ENCODE measurements around the gene ANGPTL7.

ANGPTL7 gene

DNA sequence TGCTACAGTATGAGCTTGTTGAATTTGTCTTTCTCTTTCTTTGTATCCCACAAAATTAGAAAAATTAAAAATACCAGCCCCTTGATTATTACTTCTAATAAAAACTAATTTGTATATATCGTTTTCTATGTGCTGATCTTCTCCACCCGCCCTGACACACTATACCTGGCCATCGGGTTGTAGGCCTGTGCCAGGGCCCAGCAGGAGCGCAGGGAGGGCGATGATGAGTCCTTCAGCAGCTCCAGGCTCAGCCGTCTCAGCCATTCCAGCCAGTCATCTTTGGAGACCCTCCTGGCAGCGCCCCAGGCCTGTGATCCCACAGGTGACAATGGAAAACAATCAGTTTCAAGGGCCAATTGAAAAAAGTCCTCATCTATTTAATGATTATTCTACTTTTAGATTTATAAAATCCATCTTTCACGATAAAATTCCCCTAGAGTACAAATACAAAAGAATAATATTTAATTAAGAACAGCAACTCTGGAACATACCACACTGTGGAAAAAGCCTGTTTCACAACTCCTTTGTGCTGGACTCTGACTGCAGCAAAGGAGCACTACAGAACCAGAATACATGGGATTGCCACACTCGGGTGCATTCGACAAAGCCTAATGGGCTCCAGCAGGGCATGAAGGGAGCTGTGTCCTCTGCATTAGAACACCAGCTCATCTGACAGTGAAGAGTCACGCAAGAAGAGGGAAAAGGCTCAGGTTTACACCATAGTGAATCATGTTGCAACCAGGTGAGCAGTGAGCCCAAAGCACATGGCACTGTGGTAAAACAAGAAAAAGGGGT is 15.4 kb downstream of the ANGPTL7 start:
- no peak for DNase-seq (ENCODE audit: low read depth in 2 of 2)

DNA sequence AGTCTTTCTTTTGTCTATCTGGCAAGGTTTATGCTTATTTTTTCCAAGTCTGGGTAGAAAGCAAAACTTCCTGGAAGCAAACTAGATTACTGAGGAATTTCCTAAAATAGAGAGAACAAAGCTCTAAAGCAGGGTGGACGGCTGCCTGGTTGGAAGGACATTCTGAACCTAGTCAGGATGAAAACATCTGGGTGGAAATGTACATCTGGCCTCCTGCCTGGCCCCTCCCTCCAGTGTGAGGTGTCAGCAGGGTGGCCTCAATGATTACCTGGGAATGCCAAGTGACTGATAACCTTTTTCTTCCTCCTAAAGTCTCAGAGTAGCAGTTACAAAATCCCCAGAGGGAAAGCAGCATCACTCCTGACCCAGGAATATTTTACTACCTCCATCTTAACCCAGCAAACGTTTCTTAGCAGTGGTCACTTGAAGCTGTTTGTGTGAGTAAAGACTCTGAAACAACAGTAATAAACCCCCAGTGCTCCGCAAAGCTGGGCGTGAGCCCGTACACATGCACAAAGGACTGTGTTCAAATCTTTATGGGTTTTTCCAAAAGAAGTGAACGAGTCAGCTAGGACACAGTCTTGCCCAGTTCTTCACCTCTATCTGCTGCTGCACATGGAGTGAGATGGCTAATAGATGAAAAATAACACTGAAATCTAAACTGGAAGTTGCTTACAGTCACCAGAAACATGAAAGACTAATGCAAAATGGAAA is 18.9 kb downstream of the ANGPTL7 start:
- DNase-seq (ENCODE audit: low read depth in 2 of 2): no peak

DNA sequence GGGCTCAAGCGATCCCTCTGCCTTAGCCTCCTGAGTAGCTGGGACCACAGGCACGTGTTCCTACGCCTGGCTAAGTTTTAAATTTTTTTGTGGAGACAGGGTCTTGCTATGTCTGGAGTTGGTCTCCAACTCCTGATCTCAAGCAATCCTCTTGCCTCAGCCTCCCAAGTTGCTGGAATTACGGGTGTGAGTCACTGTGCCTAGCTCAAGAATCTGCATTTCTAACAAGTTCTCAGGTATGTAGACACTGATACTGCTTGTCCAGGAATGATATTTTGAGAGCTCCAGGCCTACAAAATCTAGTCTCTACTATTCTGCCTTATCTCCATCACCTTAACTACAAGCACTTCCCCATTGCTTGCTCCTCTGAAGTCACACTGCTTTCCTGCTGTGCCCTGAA is 22.3 kb downstream of the ANGPTL7 start:
- DNase-seq (ENCODE audit: low read depth in 2 of 2): no peak

GRCh38 chr1:11211925-11212587 is 22.9 kb downstream of the ANGPTL7 start:
- DNase-seq (ENCODE audit: low read depth in 2 of 2): no peak

- no peak for DNase-seq (ENCODE audit: low read depth in 2 of 2)
Measured at GRCh38 chr1:11214698-11215380, 25.7 kb downstream of the ANGPTL7 start.

DNA sequence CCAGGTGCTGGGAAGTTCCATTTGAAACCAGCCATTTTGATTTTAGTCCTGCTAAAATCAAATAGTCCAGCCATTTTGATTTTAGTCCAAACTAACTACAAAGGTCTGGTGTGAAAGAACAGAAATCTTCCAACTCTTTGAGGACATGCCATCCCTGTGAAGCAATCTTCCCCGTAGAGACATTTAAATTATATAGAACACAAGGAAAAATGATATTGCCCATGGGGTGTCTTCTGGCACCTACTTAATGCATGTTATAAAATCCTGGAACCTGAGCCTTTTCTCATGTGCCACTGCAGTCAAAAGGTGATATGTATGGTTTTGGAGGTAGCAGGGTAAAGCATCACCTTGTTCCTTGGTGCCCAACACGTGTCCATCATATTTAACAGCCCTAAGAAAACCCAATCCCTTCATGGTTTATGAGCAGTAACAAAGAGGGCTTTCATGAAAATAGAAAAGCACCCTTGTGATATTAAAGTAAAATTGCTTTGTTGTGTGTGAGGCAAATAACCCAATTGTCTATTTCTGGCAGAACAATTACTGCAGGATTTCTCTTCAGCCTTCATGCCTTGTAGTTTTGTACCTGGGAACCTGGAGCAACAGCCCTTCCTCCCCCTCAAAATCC is 26.3 kb downstream of the ANGPTL7 start:
- no peak for DNase-seq (ENCODE audit: low read depth in 2 of 2)

DNA sequence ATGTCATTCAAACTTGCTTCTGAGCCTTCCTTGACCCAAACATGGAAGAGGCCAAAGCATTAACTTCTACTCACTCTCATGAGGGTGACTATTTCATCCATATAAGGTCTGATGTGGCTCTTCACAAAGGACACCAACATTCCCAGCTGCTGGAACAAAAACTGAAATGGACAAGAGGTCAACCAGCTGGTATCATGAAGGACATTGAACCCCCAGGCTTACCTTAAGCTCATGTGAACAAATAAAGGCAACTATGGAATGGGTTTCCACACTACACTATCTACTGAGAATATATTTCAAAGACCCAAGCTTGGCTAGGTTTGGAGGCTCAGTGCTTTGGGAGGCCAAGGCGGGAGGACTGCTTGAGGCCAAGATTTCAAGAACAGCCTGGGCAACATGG is 26.9 kb downstream of the ANGPTL7 start:
- no peak for DNase-seq (ENCODE audit: low read depth in 2 of 2)

- no peak for DNase-seq (ENCODE audit: low read depth in 2 of 2)
Measured at GRCh38 chr1:11227106-11228077, 38.2 kb downstream of the ANGPTL7 start.

DNA sequence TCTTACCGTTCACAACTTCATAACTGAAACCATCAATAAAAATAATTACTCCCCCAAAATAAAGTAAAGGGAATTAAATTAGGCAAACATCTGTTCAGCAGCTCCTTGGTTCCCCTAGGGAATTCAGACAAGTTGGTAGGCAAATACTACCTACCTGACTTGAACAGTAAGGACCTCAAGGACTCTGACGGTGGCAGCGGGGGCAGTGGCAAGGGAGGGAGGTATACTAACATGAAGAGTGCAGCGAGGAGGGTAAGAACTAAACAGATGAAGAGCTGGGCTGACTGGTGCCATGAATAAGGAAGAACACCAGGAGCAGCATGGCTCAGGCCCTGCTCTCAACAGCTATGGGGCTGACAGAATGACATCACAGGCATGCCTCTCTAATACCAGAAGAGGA is 40.0 kb downstream of the ANGPTL7 start:
- no peak for DNase-seq (ENCODE audit: low read depth in 2 of 2)

DNA sequence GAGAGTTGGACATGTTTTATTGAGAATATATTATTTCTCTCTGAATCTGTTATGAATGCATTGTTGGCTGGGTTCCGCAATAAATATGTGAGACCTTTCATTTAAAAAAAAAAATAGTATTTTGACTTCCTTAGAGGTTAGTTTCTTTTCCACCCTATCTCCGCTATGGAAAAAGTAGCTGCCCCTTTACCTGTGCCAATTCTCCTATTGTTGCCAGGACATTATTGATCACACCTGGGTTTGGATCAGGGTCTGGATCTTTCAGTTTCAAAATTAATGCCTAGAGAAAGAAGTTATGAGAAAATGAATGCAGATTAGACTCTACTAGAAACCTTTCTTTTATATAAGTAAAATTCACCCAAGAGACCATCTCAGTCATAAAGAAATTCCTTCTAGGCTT is 44.1 kb downstream of the ANGPTL7 start:
- DNase-seq (ENCODE audit: low read depth in 2 of 2): no peak

DNA sequence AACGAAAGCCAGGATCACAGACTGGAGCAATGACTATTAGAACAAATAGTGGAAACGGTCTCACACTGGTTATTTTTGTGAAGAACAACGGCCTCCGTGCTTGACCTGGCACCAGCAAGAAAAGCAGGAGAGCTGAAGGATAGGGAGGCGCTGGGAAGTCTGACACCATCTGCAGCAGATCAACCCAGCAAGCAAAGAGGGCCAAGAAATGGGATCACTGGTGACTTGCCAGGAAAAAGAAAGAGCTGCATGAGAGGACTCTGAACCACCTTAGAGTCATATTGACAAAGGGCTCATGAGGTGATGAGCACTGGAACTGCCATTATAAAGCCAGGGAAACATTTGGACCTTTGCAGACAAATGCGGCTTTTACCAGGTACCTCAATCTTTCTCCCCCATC is 48.2 kb downstream of the ANGPTL7 start:
- DNase-seq (ENCODE audit: low read depth in 2 of 2): no peak

- no peak for DNase-seq (ENCODE audit: low read depth in 2 of 2)
Measured at GRCh38 chr1:11238311-11238710, 49.2 kb downstream of the ANGPTL7 start.

DNA sequence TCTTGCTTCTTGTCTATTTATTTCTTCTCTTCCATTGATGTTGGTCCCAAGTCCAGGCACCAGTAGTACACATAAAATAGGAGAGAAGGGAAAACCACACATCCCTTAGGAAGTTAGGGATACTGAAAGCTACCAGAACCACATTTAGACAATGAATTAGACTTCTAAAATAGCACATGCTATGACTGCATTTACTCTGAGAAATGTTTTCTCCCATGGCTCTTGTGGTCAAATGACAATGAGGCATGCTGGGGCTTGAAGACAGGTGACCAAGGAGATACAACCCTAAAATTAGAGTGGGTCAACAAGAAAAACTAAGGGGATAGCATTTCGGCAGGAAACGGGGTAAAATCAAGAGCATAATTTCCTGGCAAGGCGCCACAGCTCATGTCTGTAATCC is 56.1 kb downstream of the ANGPTL7 start:
- DNase-seq (ENCODE audit: low read depth in 2 of 2): no peak
